Esophagus muscularis mucosa (tissue), 3 donors: ENCODE data around the gene THEM5.
"Not testable (repeated sequence)": the region's sequence is repeated elsewhere in the genome, so short reads cannot be mapped to it uniquely, and the experiment has no call there.

Experiments used
- CTCF ChIP-seq, 3 experiments: fragments of 200-600 bp in 2 of 3; fragments of 450-650 bp in 1 of 3; sonication (generic) in 2 of 3; IDR thresholded peaks; one replicate each; pipeline ENCODE4 v1.5.1; 2017 to 2019; ENCODE audit warnings: antibody characterized with exemption in 3 of 3, mild to moderate bottlenecking in 2 of 3, moderate library complexity in 1 of 3
- POLR2A ChIP-seq: fragments of 450-650 bp; IDR thresholded peaks from one replicate; pipeline ENCODE4 v1.6.1; 2017; ENCODE audit warnings: antibody characterized with exemption, moderate library complexity, mild to moderate bottlenecking, low read depth

DNA sequence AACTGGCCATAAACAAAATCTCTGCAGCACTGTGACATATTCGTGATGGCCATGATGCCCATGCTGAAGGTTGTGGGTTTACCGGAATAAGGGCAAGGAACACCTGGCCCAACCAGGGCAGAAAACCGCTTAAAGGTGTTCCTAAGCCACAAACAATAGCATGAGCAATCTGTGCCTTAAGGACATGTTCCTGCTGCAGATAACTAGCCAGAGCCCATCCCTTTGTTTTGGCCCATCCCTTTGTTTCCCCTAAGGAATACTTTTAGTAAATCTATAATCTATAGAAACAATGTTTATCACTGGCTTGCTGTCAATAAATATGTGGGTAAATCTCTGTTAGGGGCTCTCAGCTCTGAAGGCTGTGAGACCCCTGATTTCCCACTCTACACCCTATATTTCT, 47.3 kb upstream of the THEM5 start:
- not testable (repeated sequence) for TF ChIP-seq POLR2A; CTCF (IDR thresholded peaks at IDR 0.05)
